ENCODE results near the gene ZNF101. TPM values are rescaled to one million over a fixed set of nuclear protein-coding genes. Genes with fewer than 3 reads are reported as not detected.

Gene ZNF101
- total and polyA plus RNA-seq, 9 of the 15 experiments (the other 6 are each of a cell fraction or from before 2014, with no cell fraction given): 9.6 to 20.3 (median 12.4) TPM

GRCh38 chr19:19668230-19669012 lies at the start of gene ZNF101 (continued):
- TF ChIP-seq ZBTB33 (CRISPR knock-in tag; IDR thresholded peaks at IDR 0.05): peak; percentile 71
- TF ChIP-seq CBX5 (IDR thresholded peaks at IDR 0.05; ENCODE audit: borderline replicate concordance, low read depth): 0 out of 2 replicates have a peak, but pooled peaks have one; percentile 28
- TF ChIP-seq ELF2 (CRISPR knock-in tag; IDR thresholded peaks at IDR 0.05): peak; percentile 78
- peak; percentile 82 for TF ChIP-seq SUPT5H (IDR thresholded peaks at IDR 0.05)
- TF ChIP-seq PHF8 (IDR thresholded peaks at IDR 0.05; ENCODE audit: borderline replicate concordance, low read length): peak; percentile 82
- peak; percentile 86 for TF ChIP-seq ZBTB40 (IDR thresholded peaks at IDR 0.05)
- TF ChIP-seq ZBTB40 (CRISPR knock-in tag; IDR thresholded peaks at IDR 0.05): no peak
- peak; percentile 52; the same call in 1 of the 2 replicates for TF ChIP-seq VEZF1 (CRISPR knock-in tag; IDR thresholded peaks at IDR 0.05)
- no peak for TF ChIP-seq RBM34 (IDR thresholded peaks at IDR 0.05; ENCODE audit: borderline replicate concordance, insufficient read depth, low read length)
- TF ChIP-seq TFAP4 (CRISPR knock-in tag; IDR thresholded peaks at IDR 0.05; ENCODE audit: borderline replicate concordance): peak; percentile 52; the same call in 1 of the 2 replicates
- TF ChIP-seq ATF1 (CRISPR knock-in tag; IDR thresholded peaks at IDR 0.05): no peak
- peak; percentile 33; the same call in 1 of the 2 replicates for TF ChIP-seq ATF1 (tag; IDR thresholded peaks at IDR 0.05)
- no peak for TF ChIP-seq MED1 (CRISPR knock-in tag; IDR thresholded peaks at IDR 0.05; ENCODE audit: borderline replicate concordance)
